CD14-positive monocyte (primary cell): ENCODE data around the gene CEACAM4. TPM values are rescaled to one million over a fixed set of nuclear protein-coding genes. Genes with fewer than 3 reads are reported as not detected.
"Not testable (repeated sequence)": the region's sequence is repeated elsewhere in the genome, so short reads cannot be mapped to it uniquely, and the experiment has no call there.

ENCODE experiments used
- DNase-seq, 3 donors: peaks; one replicate each; pipeline ENCODE4 v3.0.0-alpha.2; 2011 to 2022
- H2AFZ ChIP-seq: 2 replicates; pipeline ENCODE4 v1.6.0; 2012; ENCODE audit warnings: mild to moderate bottlenecking, low read depth, low read length, inconsistent platforms; ENCODE audit not compliant: insufficient read depth, poor library complexity, severe bottlenecking
- H3K27ac ChIP-seq, 2 donors: 1 replicate in 1 of 2; 2 replicates in 1 of 2; pipeline ENCODE4 v1.5.1; 2012 to 2013; ENCODE audit warnings: low read length in 2 of 2, control low read depth in 1 of 2, inconsistent platforms in 1 of 2, low read depth in 1 of 2, mild to moderate bottlenecking in 1 of 2
- H3K27me3 ChIP-seq, 2 donors: one replicate each; pipeline versions ENCODE4 v1.6.0 to v1.6.1; 2011 to 2013; ENCODE audit warnings: low read length in 2 of 2; ENCODE audit not compliant: control insufficient read depth in 2 of 2, insufficient read depth in 2 of 2
- H3K36me3 ChIP-seq, 2 donors: replicated peaks in 1 of 2; 1 replicate in 1 of 2; 2 replicates in 1 of 2; pipeline versions ENCODE4 v1.5.1 to v1.6.1; 2012 to 2013; ENCODE audit warnings: low read length in 2 of 2, control low read depth in 1 of 2, inconsistent platforms in 1 of 2, mild to moderate bottlenecking in 1 of 2; ENCODE audit not compliant: insufficient read depth in 2 of 2, control insufficient read depth in 1 of 2
- H3K4me1 ChIP-seq, 2 donors: 1 replicate in 1 of 2; 2 replicates in 1 of 2; pipeline versions ENCODE4 v1.5.1 to v1.6.1; 2012 to 2013; ENCODE audit warnings: low read length in 2 of 2, control low read depth in 1 of 2, inconsistent platforms in 1 of 2, mild to moderate bottlenecking in 1 of 2, moderate library complexity in 1 of 2; ENCODE audit not compliant: insufficient read depth in 2 of 2, control insufficient read depth in 1 of 2
- H3K4me2 ChIP-seq: replicated peaks from 2 replicates; pipeline ENCODE3; 2012; ENCODE audit warnings: low read length, moderate library complexity, mild to moderate bottlenecking; ENCODE audit not compliant: poor library complexity, severe bottlenecking; ENCODE audit errors: extremely low read depth
- H3K4me3 ChIP-seq, 3 experiments: fragments of 200-600 bp in 1 of 3; sonication (generic) in 1 of 3; replicated peaks in 1 of 3; 1 replicate in 2 of 3; 2 replicates in 1 of 3; pipeline ENCODE4 v1.5.1; 2011 to 2013; ENCODE audit warnings: low read length in 3 of 3, mild to moderate bottlenecking in 3 of 3, control low read depth in 2 of 3, low read depth in 2 of 3, inconsistent platforms in 1 of 3, moderate library complexity in 1 of 3
- H3K79me2 ChIP-seq: 2 replicates; pipeline ENCODE4 v1.6.0; 2012; ENCODE audit warnings: mild to moderate bottlenecking, control low read depth, inconsistent platforms, low read length, moderate library complexity; ENCODE audit not compliant: insufficient read depth
- H3K9ac ChIP-seq: 2 replicates; pipeline ENCODE4 v1.6.0; 2017; ENCODE audit warnings: low read length, mild to moderate bottlenecking; ENCODE audit not compliant: insufficient read depth, poor library complexity, severe bottlenecking
- H3K9me3 ChIP-seq, 2 donors: replicated peaks in 1 of 2; 1 replicate in 1 of 2; 2 replicates in 1 of 2; pipeline versions ENCODE4 v1.5.1 to v1.6.1; 2012 to 2013; ENCODE audit warnings: low read length in 2 of 2, control low read depth in 1 of 2; ENCODE audit not compliant: control insufficient read depth in 1 of 2, insufficient read depth in 1 of 2
- H4K20me1 ChIP-seq: 2 replicates; pipeline ENCODE4 v1.6.0; 2012; ENCODE audit warnings: mild to moderate bottlenecking, low read length, control low read depth, moderate library complexity; ENCODE audit not compliant: insufficient read depth
- H3K27ac Mint-ChIP-seq, 7 donors: one replicate each; pipeline ENCODE4 v1.8.0; 2020; ENCODE audit warnings: mild to moderate bottlenecking in 7 of 7, mixed read lengths in 7 of 7, moderate library complexity in 6 of 7, inconsistent platforms in 2 of 7
- H3K27me3 Mint-ChIP-seq, 3 donors: one replicate each; pipeline ENCODE4 v1.8.0; 2021 to 2022; ENCODE audit warnings: low read depth in 3 of 3, mild to moderate bottlenecking in 3 of 3, mixed read lengths in 3 of 3, moderate library complexity in 3 of 3, inconsistent platforms in 1 of 3
- H3K36me3 Mint-ChIP-seq, 2 donors: one replicate each; pipeline ENCODE4 v1.8.0; 2020; ENCODE audit warnings: mixed read lengths in 2 of 2, inconsistent platforms in 1 of 2, mild to moderate bottlenecking in 1 of 2
- H3K4me1 Mint-ChIP-seq: one replicate; pipeline ENCODE4 v1.8.0; 2020; ENCODE audit warnings: mild to moderate bottlenecking, mixed read lengths
- H3K4me3 Mint-ChIP-seq, 2 donors: one replicate each; pipeline ENCODE4 v1.8.0; 2020; ENCODE audit warnings: mild to moderate bottlenecking in 2 of 2, mixed read lengths in 2 of 2, moderate library complexity in 1 of 2
- H3K9me3 Mint-ChIP-seq, 7 donors: one replicate each; pipeline ENCODE4 v1.8.0; 2020 to 2022; ENCODE audit warnings: mixed read lengths in 7 of 7, mild to moderate bottlenecking in 6 of 7, moderate library complexity in 6 of 7, inconsistent platforms in 2 of 7
- CTCF ChIP-seq: fragments of 200-600 bp; IDR thresholded peaks from one replicate; pipeline ENCODE4 v1.8.0; 2022; ENCODE audit warnings: antibody characterized with exemption, mild to moderate bottlenecking
- WGBS: methylation state at CpG from one replicate; pipeline ENCODE4 v1.1.5; 2013; ENCODE audit warnings: missing lambda C conversion rate; ENCODE audit not compliant: insufficient coverage; 5-methylcytosine and 5-hydroxymethylcytosine counted together
- intact Hi-C, 2 donors: fragments of 100-400 bp; cut with micrococcal nuclease; formaldehyde crosslinking; loops; one replicate each; pipeline versions ENCODE4 v1.15.0 to v1.15.1; 2023
- polyA plus RNA-seq, 3 donors: library from polyadenylated mRNA; depleted of rRNA in 1 of 3; unstranded in 2 of 3; stranded (reverse) in 1 of 3; fragments of 300-500 nt in 2 of 3; fragments of >200 nt in 1 of 3; fragmentation: Illumina TruSeq in 2 of 3; gene quantifications; 1 replicate in 2 of 3; 2 replicates in 1 of 3; pipeline ENCODE4 v1.2.3, GENCODE V29; 2012 to 2021

CEACAM4 gene
- polyA plus RNA-seq, 3 donors = 23.1 to 40.7 (median 27.5) TPM

GRCh38 chr19:41584260-41584810 lies 42.5 kb downstream of the CEACAM4 start:
- DNase-seq = no peak
- H2AFZ ChIP-seq = no peak overlapping the region
- no peak for TF ChIP-seq CTCF
- no peaks in the 10 kb centered on the region for H4K20me1 ChIP-seq
- H3K9ac ChIP-seq = no peak overlapping the region
- H3K36me3 Mint-ChIP-seq = peaks cover 69 to 70% of the 10 kb centered on the region in 2 donors
- H3K4me1 ChIP-seq = no peaks in the 10 kb centered on the region
- no peak overlapping the region for H3K27ac ChIP-seq
- H3K79me2 ChIP-seq = peaks cover under 1% of the 10 kb centered on the region
- H3K4me1 Mint-ChIP-seq = no peaks in the 10 kb centered on the region
- peaks cover 0 to 4% (median 3%) of the 10 kb centered on the region in 3 donors for H3K27me3 Mint-ChIP-seq
- no peak overlapping the region for H3K4me3 Mint-ChIP-seq
- H3K36me3 ChIP-seq = peaks cover 25 to 73% of the 10 kb centered on the region in 2 donors
- intact Hi-C loops = no loop called here
- no peaks in the 10 kb centered on the region for H3K27me3 ChIP-seq
- 95% methylated on average over 5 of the region's 6 CpGs for WGBS
- peaks cover 27 to 30% of the 10 kb centered on the region in 2 donors for H3K9me3 ChIP-seq
- H3K9me3 Mint-ChIP-seq = peaks cover 26 to 32% (median 28%) of the 10 kb centered on the region in 7 donors
- H3K27ac Mint-ChIP-seq = no peak overlapping the region
- H3K4me2 ChIP-seq = no peak overlapping the region
- H3K4me3 ChIP-seq = no peak overlapping the region

GRCh38 chr19:41582577-41583182 lies 44.2 kb downstream of the CEACAM4 start:
- H3K4me3 Mint-ChIP-seq, DNase-seq, H3K27ac ChIP-seq, H3K9ac ChIP-seq, H3K4me2 ChIP-seq, H2AFZ ChIP-seq, H3K27me3 Mint-ChIP-seq, H3K4me3 ChIP-seq, H3K27me3 ChIP-seq, intact Hi-C loops, H4K20me1 ChIP-seq, H3K27ac Mint-ChIP-seq, H3K4me1 ChIP-seq: not testable (repeated sequence)
- Histone ChIP-seq H3K36me3 (peaks cover 25 to 84% of the 10 kb centered on the region in 2 donors), H3K79me2 (peaks cover 15% of the 10 kb centered on the region), H3K9me3 (peaks cover 27 to 30% of the 10 kb centered on the region in 2 donors)
- Mint-ChIP-seq H3K4me1 (peaks cover 13% of the 10 kb centered on the region), H3K36me3 (peaks cover 80 to 83% of the 10 kb centered on the region in 2 donors), H3K9me3 (peaks cover 26 to 32% (median 28%) of the 10 kb centered on the region in 7 donors)
- 100% methylated on average over 1 of the region's 1 CpG for WGBS

GRCh38 chr19:41581068-41581467 lies 45.8 kb downstream of the CEACAM4 start:
- WGBS = 100% methylated on average over 1 of the region's 4 CpGs
- H3K9ac ChIP-seq, H3K4me3 ChIP-seq, H4K20me1 ChIP-seq, H3K27ac ChIP-seq, DNase-seq, H3K4me2 ChIP-seq, H3K27ac Mint-ChIP-seq, H3K27me3 ChIP-seq, intact Hi-C loops, H3K27me3 Mint-ChIP-seq, H3K4me3 Mint-ChIP-seq, H2AFZ ChIP-seq: not testable (repeated sequence)
- peaks cover 27 to 30% of the 10 kb centered on the region in 2 donors for H3K9me3 ChIP-seq
- H3K36me3 ChIP-seq = peaks cover 23 to 77% of the 10 kb centered on the region in 2 donors
- H3K36me3 Mint-ChIP-seq = peaks cover 76% of the 10 kb centered on the region in 2 donors
- H3K79me2 ChIP-seq = peaks cover 28% of the 10 kb centered on the region
- peaks cover 29% of the 10 kb centered on the region for H3K4me1 Mint-ChIP-seq
- H3K9me3 Mint-ChIP-seq = peaks cover 26 to 32% (median 28%) of the 10 kb centered on the region in 7 donors
- peaks cover 18 to 20% of the 10 kb centered on the region in 2 donors for H3K4me1 ChIP-seq
